ENCODE results near the gene EHHADH.

EHHADH gene

DNA sequence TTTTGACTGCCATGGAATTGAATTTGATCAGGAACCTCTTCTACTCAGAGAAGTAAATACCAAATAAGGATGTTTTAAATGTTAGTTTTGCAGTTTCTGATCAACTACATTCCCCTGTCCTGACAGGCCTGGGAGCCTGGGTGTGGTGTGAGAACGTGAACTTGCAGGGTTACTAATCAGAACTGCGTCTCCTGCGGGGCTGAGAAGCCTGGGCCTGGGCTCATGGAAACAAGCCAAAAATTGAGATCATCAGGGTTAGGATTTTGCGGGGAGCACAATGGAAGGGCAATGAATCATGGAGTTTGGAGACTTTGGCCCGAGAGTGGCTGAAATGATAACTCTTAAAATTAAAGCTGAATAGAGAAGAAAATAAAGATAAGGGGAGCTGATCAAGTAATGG is 53.2 kb downstream of the EHHADH start:
- TF ChIP-seq, protein P1, sequence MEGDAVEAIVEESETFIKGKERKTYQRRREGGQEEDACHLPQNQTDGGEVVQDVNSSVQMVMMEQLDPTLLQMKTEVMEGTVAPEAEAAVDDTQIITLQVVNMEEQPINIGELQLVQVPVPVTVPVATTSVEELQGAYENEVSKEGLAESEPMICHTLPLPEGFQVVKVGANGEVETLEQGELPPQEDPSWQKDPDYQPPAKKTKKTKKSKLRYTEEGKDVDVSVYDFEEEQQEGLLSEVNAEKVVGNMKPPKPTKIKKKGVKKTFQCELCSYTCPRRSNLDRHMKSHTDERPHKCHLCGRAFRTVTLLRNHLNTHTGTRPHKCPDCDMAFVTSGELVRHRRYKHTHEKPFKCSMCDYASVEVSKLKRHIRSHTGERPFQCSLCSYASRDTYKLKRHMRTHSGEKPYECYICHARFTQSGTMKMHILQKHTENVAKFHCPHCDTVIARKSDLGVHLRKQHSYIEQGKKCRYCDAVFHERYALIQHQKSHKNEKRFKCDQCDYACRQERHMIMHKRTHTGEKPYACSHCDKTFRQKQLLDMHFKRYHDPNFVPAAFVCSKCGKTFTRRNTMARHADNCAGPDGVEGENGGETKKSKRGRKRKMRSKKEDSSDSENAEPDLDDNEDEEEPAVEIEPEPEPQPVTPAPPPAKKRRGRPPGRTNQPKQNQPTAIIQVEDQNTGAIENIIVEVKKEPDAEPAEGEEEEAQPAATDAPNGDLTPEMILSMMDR (IDR thresholded peaks at IDR 0.05), result no peak

DNA sequence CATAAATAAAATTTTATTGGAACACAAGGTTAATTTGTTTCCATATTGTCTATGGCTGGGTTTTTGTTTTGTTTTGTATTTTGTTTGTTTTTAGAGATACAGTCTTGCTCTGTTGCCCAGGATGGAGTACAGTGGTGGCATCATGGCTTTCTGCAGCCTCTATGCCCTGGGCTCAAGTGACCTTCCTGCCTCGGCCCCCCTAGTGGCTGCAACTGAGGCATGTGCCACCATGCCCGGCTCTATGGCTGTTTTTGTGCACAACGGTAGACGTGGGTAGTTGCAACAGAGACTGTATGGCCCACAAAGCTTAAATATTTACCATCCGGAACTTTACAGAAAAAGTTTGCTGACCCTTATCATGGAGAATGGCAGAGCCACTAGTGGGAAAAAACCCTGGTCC is 54.2 kb downstream of the EHHADH start:
- TF ChIP-seq, protein P1 (IDR thresholded peaks at IDR 0.05), result no peak; the same call in 1 of the 2 replicates

DNA sequence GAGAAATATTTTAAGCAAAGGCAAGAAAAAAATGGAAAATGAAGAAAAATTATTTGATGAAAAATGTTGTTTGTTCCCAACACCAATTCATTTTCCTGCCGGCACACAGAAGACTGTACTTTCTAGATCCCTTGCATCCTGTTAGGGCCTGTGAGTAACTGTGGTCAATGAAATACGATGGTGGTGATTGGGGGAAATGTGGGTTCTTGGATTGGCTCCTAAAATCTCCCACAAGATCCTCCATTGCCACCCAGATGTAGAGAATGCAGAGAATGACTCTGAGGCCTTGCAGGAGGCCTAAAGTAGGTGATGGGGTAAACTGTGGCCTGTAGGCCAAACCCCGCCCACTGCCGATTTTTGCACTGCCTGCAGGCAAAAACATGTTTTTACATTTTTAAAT is 54.6 kb downstream of the EHHADH start:
- TF ChIP-seq, protein P1 (IDR thresholded peaks at IDR 0.05), result no peak

DNA sequence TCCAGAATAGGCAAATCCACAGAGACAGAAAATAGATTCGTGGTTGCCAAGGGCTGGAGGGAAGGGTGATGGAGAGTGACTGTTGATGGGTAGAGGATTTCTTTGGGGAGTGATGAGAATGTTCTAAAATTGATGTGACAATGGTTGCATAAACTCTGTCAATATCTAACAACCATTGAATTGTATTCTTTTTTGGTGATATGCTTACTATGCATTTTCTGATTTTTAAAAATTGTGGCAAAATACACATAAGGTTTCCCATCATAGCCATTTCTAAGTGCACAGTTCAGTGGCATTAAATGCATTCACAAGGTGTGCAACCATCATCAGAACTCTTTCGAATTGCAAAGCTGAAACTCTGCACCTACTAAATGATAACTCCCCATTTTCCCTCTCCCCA is 56.8 kb downstream of the EHHADH start:
- TF ChIP-seq, protein P1 (IDR thresholded peaks at IDR 0.05), result no peak

DNA sequence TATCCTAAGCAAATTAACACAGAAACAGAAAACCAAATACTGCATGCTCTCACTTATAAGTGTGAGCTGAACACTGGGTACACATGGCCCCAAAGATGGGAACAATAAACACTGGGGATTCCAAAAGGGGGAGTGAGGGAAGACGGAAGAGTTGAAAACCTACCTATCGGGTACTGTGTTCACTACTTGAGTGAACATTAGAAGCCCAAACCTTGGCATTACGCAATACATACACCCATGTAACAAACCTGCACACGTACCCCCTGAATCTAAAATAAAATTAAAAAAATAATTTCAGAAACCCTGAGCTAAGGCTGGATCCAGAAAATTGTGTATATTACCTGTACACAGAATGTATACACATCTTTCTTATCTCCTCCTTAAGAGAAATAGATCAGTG is 58.2 kb downstream of the EHHADH start:
- TF ChIP-seq, protein P1 (IDR thresholded peaks at IDR 0.05), result no peak

DNA sequence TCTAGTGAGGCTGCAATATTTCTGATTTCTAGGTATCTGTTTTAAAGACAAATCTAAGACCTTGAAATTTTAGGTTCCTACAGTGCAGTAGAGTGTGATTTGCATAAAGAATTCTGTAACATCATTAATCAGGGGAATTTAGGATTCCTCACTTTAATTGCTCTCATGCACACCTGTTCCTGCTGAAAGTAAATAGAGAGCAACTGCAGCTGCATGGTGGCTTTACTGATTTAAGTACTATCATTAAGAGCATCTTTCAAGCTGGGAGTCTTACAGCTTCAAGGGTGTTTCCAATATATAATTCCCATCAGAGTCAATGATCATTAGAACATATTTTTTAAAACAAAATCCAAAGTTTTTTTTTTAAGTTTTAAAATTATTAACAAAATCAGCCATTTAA is 65.0 kb downstream of the EHHADH start:
- TF ChIP-seq, protein P1 (IDR thresholded peaks at IDR 0.05), result no peak

DNA sequence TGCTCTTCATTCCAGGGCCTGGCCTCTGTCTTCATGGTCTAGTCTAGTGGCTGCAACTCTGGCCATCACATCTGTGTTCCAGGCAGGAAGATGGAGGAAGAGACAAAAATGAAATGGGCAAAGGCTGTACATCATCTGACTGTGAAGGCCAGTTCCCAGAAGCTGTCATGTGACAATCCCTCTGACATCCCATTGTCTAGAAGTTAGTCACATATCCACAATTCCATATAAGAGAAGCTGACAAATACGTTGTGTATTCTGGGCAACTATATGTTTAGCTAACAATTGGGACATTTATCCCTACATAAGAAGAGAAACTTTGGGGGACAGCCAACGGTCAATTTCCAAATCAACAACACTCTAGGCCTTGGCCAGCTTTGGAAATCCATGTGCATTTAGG is 66.5 kb downstream of the EHHADH start:
- TF ChIP-seq, protein P1 (IDR thresholded peaks at IDR 0.05), result no peak

DNA sequence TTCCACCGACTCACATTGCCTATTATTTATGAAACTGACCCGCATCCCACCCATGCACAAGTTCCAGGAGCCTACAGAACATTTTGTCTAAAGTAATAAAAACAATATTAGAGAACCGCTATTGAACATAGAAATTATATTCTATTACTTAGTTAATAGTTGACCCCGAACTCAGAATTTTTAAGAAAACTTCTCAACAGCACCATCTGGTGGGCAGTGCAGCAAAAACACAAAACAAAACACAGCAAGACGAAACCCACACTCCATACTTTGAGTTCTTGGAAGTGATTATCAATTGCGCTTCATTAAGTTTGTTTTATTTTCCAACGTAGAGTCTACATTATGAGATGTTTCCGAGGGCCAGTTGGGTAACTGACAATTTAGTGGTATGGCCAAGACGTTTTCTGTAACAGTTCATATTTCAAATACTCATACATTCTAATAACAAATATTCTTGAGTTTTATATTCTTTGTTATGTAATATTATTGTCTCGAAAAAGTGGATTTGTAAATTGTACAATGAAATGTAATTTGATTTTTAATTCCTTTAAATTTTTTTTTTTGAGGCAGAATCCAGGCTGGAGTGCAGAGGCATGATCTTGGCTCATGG is 77.0 kb downstream of the EHHADH start:
- TF ChIP-seq, protein P1 (IDR thresholded peaks at IDR 0.05), result peak; percentile 75

All from LNCAP (cell line).